ENCODE data around the gene AMER1. TPM values are rescaled to one million over a fixed set of nuclear protein-coding genes. Genes with fewer than 3 reads are reported as not detected.

AMER1 gene
- total and polyA plus RNA-seq, 9 of the 15 experiments (the other 6 are each of a cell fraction or from before 2014, with no cell fraction given), result 0.29 to 4.6 (median 3.0) TPM

DNA sequence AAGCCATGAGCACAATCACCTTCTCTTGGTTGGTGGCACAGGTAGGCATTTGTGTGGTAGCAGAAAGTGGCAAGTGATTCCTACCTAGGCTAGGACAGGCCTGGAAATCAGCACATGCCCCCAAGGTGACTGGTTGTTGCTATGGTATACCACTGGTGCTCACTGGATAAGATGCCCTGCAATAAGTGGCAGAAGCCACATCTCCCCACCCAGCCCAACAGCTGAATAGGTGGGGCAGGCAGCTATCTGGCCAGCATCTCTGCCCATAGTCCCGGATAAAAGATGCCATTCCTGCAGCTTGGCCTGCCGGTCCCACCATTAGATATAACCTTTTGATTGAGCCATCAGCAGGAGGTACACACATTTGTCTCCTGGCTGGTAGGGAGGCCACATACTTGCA, 21.1 kb downstream of the AMER1 start (continued):
- TF ChIP-seq, protein P1, sequence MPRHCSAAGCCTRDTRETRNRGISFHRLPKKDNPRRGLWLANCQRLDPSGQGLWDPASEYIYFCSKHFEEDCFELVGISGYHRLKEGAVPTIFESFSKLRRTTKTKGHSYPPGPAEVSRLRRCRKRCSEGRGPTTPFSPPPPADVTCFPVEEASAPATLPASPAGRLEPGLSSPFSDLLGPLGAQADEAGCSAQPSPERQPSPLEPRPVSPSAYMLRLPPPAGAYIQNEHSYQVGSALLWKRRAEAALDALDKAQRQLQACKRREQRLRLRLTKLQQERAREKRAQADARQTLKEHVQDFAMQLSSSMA (CRISPR knock-in tag; IDR thresholded peaks at IDR 0.05), result no peak
- no peak for TF ChIP-seq CSDE1 (IDR thresholded peaks at IDR 0.05)
- TF ChIP-seq ZC3H4 (CRISPR knock-in tag; IDR thresholded peaks at IDR 0.05; ENCODE audit: borderline replicate concordance), result no peak
- no peak for TF ChIP-seq GTF2E2 (tag; IDR thresholded peaks at IDR 0.05)
- TF ChIP-seq ZNF589 (CRISPR knock-in tag; IDR thresholded peaks at IDR 0.05; ENCODE audit: low read depth), result no peak

DNA sequence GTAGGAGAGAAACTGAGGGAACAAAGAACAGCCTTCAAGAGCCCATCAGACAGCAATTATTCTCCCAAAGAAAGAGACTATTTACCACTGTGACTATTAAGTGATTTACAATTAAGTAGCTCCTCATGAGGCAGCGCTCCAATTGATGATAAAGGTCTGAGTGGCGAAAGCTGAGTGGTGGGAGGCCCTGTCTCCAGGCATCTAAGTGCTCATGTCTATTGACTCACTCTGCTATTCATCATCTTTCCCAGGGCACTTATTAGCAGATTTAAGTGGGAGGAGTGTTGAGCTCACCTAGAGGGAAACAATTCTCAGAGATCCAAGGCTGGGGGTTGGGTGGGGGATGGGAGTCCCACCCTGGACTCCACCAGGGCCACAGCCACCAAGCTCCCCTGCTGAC, 23.3 kb downstream of the AMER1 start:
- H3K9me1 ChIP-seq (ENCODE audit: control insufficient read depth, insufficient read depth, low read length), result no peaks in the 10 kb centered on the region
- BruUV-seq (replicated peaks), result no TSS peak
- no peak overlapping the region for H2AFZ ChIP-seq (ENCODE audit: low read depth, low read length)
- POLR2A ChIA-PET, result no interaction called here
- no peaks in the 10 kb centered on the region for H4K20me1 ChIP-seq (replicated peaks; ENCODE audit: control insufficient read depth, insufficient read depth, low read length)
- H3K9me3 ChIP-seq (replicated peaks; ENCODE audit: control insufficient read depth, insufficient read depth, low read depth, low read length), result no peaks in the 10 kb centered on the region
- no peaks in the 10 kb centered on the region for H3K79me2 ChIP-seq (ENCODE audit: control insufficient read depth, insufficient read depth, low read length)
- WGBS (ENCODE audit: insufficient coverage, low coverage, missing lambda C conversion rate), result 24% methylated on average over 2 of the region's 2 CpGs
- no peaks in the 10 kb centered on the region for H3K36me3 ChIP-seq (ENCODE audit: control insufficient read depth, insufficient read depth, low read length)
- H3K9ac ChIP-seq (ENCODE audit: insufficient read depth in 1 of 2, low read depth in 2 of 2, low read length in 2 of 2), result no peak overlapping the region
- H3K27ac ChIP-seq (ENCODE audit: extremely low read depth, low read depth, low read length), result no peak overlapping the region
- H3K4me1 ChIP-seq (replicated peaks in 1 of 2; ENCODE audit: control insufficient read depth in 2 of 2, insufficient read depth in 2 of 2, low read length in 2 of 2), result no peaks in the 10 kb centered on the region
- FAIRE-seq, result no peak
- no peak for DNase-seq (ENCODE audit: extremely low read depth in 1 of 4, low spot score in 3 of 4)
- H3K27me3 ChIP-seq (ENCODE audit: control insufficient read depth in 2 of 2, insufficient read depth in 2 of 2, low read length in 2 of 2), result no peaks in the 10 kb centered on the region
- no peak overlapping the region for H3K4me2 ChIP-seq (ENCODE audit: insufficient read depth, low read length)
- no peak for ATAC-seq
- H3K4me3 ChIP-seq, result no peak overlapping the region
- CTCF ChIA-PET (ENCODE audit: low intra/inter-chr PET ratio), result no interaction called here
- in situ Hi-C loops (cut with MboI) (no loop called here), intact Hi-C loops (cut with micrococcal nuclease) (no loop called here)
- TF ChIP-seq YBX1 (IDR thresholded peaks at IDR 0.05), result no peak
- no peak for TF ChIP-seq ZNF311 (CRISPR knock-in tag; IDR thresholded peaks at IDR 0.05)
- TF ChIP-seq ZNF408 (CRISPR knock-in tag; IDR thresholded peaks at IDR 0.05; ENCODE audit: low read depth), result no peak
- TF ChIP-seq, protein P2, sequence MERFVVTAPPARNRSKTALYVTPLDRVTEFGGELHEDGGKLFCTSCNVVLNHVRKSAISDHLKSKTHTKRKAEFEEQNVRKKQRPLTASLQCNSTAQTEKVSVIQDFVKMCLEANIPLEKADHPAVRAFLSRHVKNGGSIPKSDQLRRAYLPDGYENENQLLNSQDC (CRISPR knock-in tag; IDR thresholded peaks at IDR 0.05), result no peak
- TF ChIP-seq, protein P3, sequence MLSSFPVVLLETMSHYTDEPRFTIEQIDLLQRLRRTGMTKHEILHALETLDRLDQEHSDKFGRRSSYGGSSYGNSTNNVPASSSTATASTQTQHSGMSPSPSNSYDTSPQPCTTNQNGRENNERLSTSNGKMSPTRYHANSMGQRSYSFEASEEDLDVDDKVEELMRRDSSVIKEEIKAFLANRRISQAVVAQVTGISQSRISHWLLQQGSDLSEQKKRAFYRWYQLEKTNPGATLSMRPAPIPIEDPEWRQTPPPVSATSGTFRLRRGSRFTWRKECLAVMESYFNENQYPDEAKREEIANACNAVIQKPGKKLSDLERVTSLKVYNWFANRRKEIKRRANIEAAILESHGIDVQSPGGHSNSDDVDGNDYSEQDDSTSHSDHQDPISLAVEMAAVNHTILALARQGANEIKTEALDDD (IDR thresholded peaks at IDR 0.05), result no peak
- no peak for TF ChIP-seq RBBP5 (IDR thresholded peaks at IDR 0.05; ENCODE audit: borderline replicate concordance, insufficient read depth, low read length, poor library complexity, severe bottlenecking)
- no peak for TF ChIP-seq FUS (optimal IDR thresholded peaks at IDR 0.05; ENCODE audit: low read depth, low read length)
- no peak for TF ChIP-seq SAFB (IDR thresholded peaks at IDR 0.05; ENCODE audit: borderline replicate concordance, low read depth, low read length)

Data from K562 (cell line).